ENCODE results near the gene NINJ2.

GRCh38 chr12:559208-559905 is 103.9 kb downstream of the NINJ2 start:
- TF ChIP-seq CTCF (IDR thresholded peaks at IDR 0.05) (no peak), POLR2A (IDR thresholded peaks at IDR 0.05) (no peak)
